Measurements from ENCODE around the gene GFOD1. TPM values are rescaled to one million over a fixed set of nuclear protein-coding genes. Genes with fewer than 3 reads are reported as not detected.
A peak's percentile ranks its signal among the peaks of the same experiment; 100 is the strongest.

Gene GFOD1
- total and polyA plus RNA-seq, 7 donors, result 2.3 to 18.3 (median 13.3) TPM

DNA sequence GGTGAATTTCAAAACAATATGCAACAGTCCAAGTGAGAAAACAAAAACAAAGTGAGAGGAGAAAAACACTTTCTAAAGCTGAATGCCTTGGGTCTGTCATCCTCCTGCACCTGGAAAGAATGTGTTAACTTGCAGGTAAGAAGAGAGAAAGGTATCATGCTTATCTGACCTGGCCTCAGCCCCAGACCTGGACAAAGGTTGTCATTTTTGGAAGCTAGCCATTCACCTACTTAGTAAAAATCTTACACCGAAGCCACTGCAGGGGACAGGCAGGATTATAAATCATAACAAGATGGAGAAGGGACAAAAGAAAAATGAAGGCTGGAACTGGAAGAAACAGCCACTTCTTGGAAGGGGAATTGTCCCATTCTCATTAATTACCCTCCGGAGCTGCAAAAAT is 69.4 kb downstream of the GFOD1 start:
- H3K4me1 ChIP-seq, result peaks cover 0 to 63% (median 45%) of the 10 kb centered on the region in 4 donors
- no peak for DNase-seq
- no peak overlapping the region for H3K27ac ChIP-seq
- no peaks in the 10 kb centered on the region for H3K9me3 ChIP-seq
- intact Hi-C loops (cut with DNase I), result no loop called here
- no peak overlapping the region for H3K4me3 ChIP-seq
- H3K36me3 ChIP-seq, result no peaks in the 10 kb centered on the region
- H3K27me3 ChIP-seq, result no peaks in the 10 kb centered on the region
- 57 to 82% methylated on average over 2 of the region's 2 CpGs for WGBS, 2 donors
- TF ChIP-seq POLR2A (IDR thresholded peaks at IDR 0.05), result no peak
- TF ChIP-seq EP300 (IDR thresholded peaks at IDR 0.05), result no peak
- no peak for TF ChIP-seq POLR2AphosphoS5 (IDR thresholded peaks at IDR 0.05)
- TF ChIP-seq, protein P1, sequence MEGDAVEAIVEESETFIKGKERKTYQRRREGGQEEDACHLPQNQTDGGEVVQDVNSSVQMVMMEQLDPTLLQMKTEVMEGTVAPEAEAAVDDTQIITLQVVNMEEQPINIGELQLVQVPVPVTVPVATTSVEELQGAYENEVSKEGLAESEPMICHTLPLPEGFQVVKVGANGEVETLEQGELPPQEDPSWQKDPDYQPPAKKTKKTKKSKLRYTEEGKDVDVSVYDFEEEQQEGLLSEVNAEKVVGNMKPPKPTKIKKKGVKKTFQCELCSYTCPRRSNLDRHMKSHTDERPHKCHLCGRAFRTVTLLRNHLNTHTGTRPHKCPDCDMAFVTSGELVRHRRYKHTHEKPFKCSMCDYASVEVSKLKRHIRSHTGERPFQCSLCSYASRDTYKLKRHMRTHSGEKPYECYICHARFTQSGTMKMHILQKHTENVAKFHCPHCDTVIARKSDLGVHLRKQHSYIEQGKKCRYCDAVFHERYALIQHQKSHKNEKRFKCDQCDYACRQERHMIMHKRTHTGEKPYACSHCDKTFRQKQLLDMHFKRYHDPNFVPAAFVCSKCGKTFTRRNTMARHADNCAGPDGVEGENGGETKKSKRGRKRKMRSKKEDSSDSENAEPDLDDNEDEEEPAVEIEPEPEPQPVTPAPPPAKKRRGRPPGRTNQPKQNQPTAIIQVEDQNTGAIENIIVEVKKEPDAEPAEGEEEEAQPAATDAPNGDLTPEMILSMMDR (IDR thresholded peaks at IDR 0.05), result no peak

DNA sequence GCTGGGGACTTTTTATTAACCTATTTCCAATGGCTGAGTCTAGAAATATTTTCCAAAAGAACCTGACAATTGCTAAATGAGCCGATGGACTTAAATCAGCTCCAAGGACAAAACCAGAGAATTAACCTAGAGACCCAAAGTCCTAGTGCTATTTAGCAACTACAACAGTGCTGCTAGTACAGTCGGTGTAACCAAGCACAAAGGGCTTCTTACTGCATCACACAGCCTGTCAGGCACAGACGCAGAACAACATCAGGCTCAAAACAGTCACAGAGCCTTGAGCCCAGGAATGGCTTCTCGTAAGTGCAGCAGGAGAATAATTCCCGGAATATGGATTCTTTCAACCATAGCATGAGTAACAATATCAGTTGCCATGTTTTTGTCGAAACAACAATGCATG is 70.0 kb downstream of the GFOD1 start:
- intact Hi-C loops (cut with DNase I), result no loop called here
- 80 to 81% methylated on average over 6 of the region's 6 CpGs for WGBS, 2 donors

DNA sequence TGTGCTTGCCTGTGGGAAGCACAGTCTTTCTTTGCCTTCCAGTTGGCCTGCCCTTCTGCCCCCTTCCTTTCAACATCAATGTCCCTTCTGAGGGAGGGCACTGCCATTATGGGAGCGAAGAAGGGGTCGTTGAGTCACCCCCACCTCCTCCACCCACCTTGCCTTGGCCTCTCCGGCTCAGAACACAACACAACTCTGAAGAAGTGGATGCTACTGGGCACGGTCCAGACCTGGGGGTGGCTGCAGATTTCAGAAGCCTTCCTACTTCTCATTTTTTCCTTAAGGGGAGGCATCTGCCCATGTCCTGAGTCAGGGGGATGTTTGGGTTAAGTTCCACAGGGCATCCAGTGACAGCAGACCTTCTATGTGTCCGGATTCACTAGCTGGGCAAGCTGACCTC is 72.1 kb downstream of the GFOD1 start:
- 75 to 77% methylated on average over 5 of the region's 5 CpGs for WGBS, 2 donors
- no peaks in the 10 kb centered on the region for H3K9me3 ChIP-seq
- H3K27ac ChIP-seq, result no peak overlapping the region
- TF ChIP-seq, protein P1 (IDR thresholded peaks at IDR 0.05), result no peak
- TF ChIP-seq POLR2AphosphoS5 (IDR thresholded peaks at IDR 0.05) (no peak), POLR2A (IDR thresholded peaks at IDR 0.05) (no peak), EP300 (IDR thresholded peaks at IDR 0.05) (no peak)
- no peaks in the 10 kb centered on the region for H3K27me3 ChIP-seq
- intact Hi-C loops (cut with DNase I), result no loop called here
- peaks cover 0 to 61% (median 31%) of the 10 kb centered on the region in 4 donors for H3K4me1 ChIP-seq
- DNase-seq, result no peak
- H3K36me3 ChIP-seq, result no peaks in the 10 kb centered on the region
- H3K4me3 ChIP-seq, result no peak overlapping the region

More for the DNA sequence above, 70.0 kb downstream of the GFOD1 start:
- Histone ChIP-seq H3K9me3 (no peaks in the 10 kb centered on the region), H3K36me3 (no peaks in the 10 kb centered on the region), H3K4me1 (peaks cover 0 to 63% (median 43%) of the 10 kb centered on the region in 4 donors), H3K27ac (no peak overlapping the region), H3K27me3 (no peaks in the 10 kb centered on the region), H3K4me3 (no peak overlapping the region)
- no peak for DNase-seq
- TF ChIP-seq, protein P1 (IDR thresholded peaks at IDR 0.05), result no peak
- TF ChIP-seq POLR2A (IDR thresholded peaks at IDR 0.05) (no peak), EP300 (IDR thresholded peaks at IDR 0.05) (no peak), POLR2AphosphoS5 (IDR thresholded peaks at IDR 0.05) (no peak)

DNA sequence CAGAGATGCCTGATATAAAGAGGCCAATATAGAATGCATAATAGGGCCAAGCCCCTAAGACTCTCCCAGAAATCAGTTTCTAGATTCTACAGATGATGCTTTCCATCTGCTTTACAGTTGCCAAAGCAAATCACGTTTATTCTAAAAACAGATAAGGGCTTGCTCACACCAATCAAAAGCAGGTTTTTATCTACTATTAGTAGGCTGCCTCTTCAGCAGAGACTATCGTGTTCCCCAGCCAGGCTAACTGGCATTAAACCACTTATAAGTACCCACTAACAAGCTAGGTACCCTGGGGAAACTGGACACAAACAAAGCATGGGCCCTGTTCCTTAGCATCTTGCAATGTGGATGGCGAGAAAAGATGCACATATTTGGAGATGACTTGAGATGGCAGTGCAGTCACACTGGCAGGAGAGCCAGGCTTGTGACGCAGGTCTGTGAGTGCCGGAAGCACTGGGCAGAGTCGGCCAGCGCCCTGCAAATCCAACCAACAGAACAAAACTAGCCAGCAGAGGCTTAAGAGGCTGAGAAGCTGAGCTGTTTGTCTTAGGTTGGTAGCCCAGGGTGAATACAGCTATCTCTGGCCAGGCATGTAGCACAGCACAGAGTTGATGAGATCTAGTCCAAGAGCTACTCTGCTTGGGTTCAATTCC is 73.4 kb downstream of the GFOD1 start:
- no peak overlapping the region for H3K4me3 ChIP-seq
- H3K9me3 ChIP-seq, result no peaks in the 10 kb centered on the region
- no peak for DNase-seq
- 73% methylated on average over 7 of the region's 7 CpGs for WGBS, 2 donors
- H3K27me3 ChIP-seq, result no peaks in the 10 kb centered on the region
- peaks cover 0 to 58% (median 31%) of the 10 kb centered on the region in 4 donors for H3K4me1 ChIP-seq
- H3K36me3 ChIP-seq, result no peaks in the 10 kb centered on the region
- TF ChIP-seq POLR2AphosphoS5 (IDR thresholded peaks at IDR 0.05) (peak in 2 of 4 donors; percentile 20 to 47), POLR2A (IDR thresholded peaks at IDR 0.05) (no peak), EP300 (IDR thresholded peaks at IDR 0.05) (peak in 1 of 4 donors; percentile 56)
- intact Hi-C loops (cut with DNase I), result no loop called here
- H3K27ac ChIP-seq, result peak overlapping the region in 3 of 4 donors; percentile 21 to 69 (median 62)

DNA sequence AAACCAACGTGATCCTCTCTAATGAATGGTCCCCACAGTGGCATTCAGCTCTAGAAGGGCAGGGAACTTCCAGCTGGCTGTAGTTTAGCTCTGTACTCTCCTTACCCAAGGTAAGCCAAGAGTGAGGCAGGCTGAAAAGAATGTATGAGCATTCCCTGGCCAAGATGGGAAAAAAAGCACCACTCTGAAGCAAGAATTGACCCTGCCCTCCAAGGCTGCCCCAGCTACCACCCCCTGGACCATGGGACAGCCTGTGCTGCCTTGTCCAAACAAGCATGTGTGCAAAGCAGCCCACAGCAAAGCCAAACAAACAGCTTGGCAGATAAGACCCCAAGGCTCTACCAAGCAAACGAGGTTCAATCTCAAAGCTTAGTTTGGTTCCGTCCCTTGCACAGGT is 73.9 kb downstream of the GFOD1 start:
- Histone ChIP-seq H3K9me3 (no peaks in the 10 kb centered on the region), H3K4me3 (no peak overlapping the region), H3K36me3 (no peaks in the 10 kb centered on the region), H3K27ac (peak overlapping the region in 2 of 4 donors; percentile 62 to 69), H3K4me1 (peaks cover 0 to 59% (median 31%) of the 10 kb centered on the region in 4 donors), H3K27me3 (no peaks in the 10 kb centered on the region)
- 86 to 88% methylated on average over 3 of the region's 3 CpGs for WGBS, 2 donors
- intact Hi-C loops (cut with DNase I), result no loop called here
- DNase-seq, result no peak
- TF ChIP-seq, protein P1 (IDR thresholded peaks at IDR 0.05), result no peak
- TF ChIP-seq POLR2AphosphoS5 (IDR thresholded peaks at IDR 0.05) (no peak), EP300 (IDR thresholded peaks at IDR 0.05) (no peak), POLR2A (IDR thresholded peaks at IDR 0.05) (no peak)

All from sigmoid colon (tissue), 7 donors.